ENCODE data around the gene EPB41L5. TPM values are rescaled to one million over a fixed set of nuclear protein-coding genes. Genes with fewer than 3 reads are reported as not detected.
"Not testable (repeated sequence)": the region's sequence is repeated elsewhere in the genome, so short reads cannot be mapped to it uniquely, and the experiment has no call there.

Gene EPB41L5
- total RNA-seq, 1 experiment from 2014 or later: 83.0 TPM

- Histone ChIP-seq H3K36me3 (ENCODE audit: control insufficient read depth, insufficient read depth, low read length) (no peaks in the 10 kb centered on the region), H3K4me1 (peaks cover 12% of the 10 kb centered on the region), H3K27me3 (replicated peaks; ENCODE audit: control insufficient read depth, insufficient read depth, low read length) (no peaks in the 10 kb centered on the region), H3K4me3 (ENCODE audit: low read depth, low read length) (no peak overlapping the region), H3K9me3 (no peaks in the 10 kb centered on the region)
- Mint-ChIP-seq H3K27ac (ENCODE audit: unreplicated experiment) (no peak overlapping the region), H3K4me1 (ENCODE audit: low read depth, unreplicated experiment) (no peaks in the 10 kb centered on the region), H3K4me3 (ENCODE audit: unreplicated experiment) (no peak overlapping the region), H3K27me3 (ENCODE audit: insufficient read depth, unreplicated experiment) (no peaks in the 10 kb centered on the region), H3K36me3 (ENCODE audit: insufficient read depth, unreplicated experiment) (peaks cover 5% of the 10 kb centered on the region), H3K9me3 (ENCODE audit: unreplicated experiment) (no peaks in the 10 kb centered on the region)
- ChIA-PET POLR2A (no interaction called here), CTCF (no interaction called here)
- BruUV-seq (replicated peaks): no TSS peak
- TF ChIP-seq CTCF (IDR thresholded peaks at IDR 0.05; ENCODE audit: insufficient read depth in 1 of 2, low read depth in 1 of 2, low read length in 1 of 2, severe bottlenecking in 1 of 2, unreplicated experiment in 1 of 2): no peak
- intact Hi-C loops (cut with micrococcal nuclease; ENCODE audit: unreplicated experiment): no loop called here
- no peak for DNase-seq
These were observed 29.8 kb upstream of the EPB41L5 start for GRCh38 chr2:119983108-119983507.

DNA sequence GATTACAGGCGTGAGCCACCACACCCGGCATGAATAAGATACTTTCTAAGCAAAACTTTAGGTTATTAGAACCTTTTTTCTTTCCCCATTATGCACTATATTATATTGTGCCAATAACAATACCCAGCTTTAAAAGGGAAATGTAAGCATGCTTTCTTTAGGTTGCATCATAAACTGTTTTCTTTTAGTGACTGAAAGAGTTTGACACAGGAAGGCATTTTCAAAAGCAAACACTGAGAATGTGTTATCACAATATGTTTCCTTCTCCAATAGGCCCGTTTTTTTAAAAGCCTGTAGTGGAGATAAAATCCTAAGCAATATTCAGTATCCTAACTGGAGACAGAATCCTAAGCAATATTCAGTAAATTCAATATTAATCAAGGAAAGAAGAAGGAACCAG is 16.7 kb upstream of the EPB41L5 start:
- H3K9me3 ChIP-seq: no peaks in the 10 kb centered on the region
- no peak for TF ChIP-seq CTCF (IDR thresholded peaks at IDR 0.05; ENCODE audit: insufficient read depth in 1 of 2, low read depth in 1 of 2, low read length in 1 of 2, severe bottlenecking in 1 of 2, unreplicated experiment in 1 of 2)
- H3K27me3 ChIP-seq (replicated peaks; ENCODE audit: control insufficient read depth, insufficient read depth, low read length): no peaks in the 10 kb centered on the region
- ChIA-PET CTCF (no interaction called here), POLR2A (interaction anchor here (1.0 kb wide), 1 partner anchor 17 kb away, joined by 6 read pairs; the partner anchor contains the start of gene EPB41L5)
- peaks cover 2% of the 10 kb centered on the region for H3K36me3 Mint-ChIP-seq (ENCODE audit: insufficient read depth, unreplicated experiment)
- no peaks in the 10 kb centered on the region for H3K36me3 ChIP-seq (ENCODE audit: control insufficient read depth, insufficient read depth, low read length)
- intact Hi-C loops (cut with micrococcal nuclease; ENCODE audit: unreplicated experiment): no loop called here
- H3K27ac Mint-ChIP-seq (ENCODE audit: unreplicated experiment): no peak overlapping the region
- BruUV-seq (replicated peaks): no TSS peak
- no peak for DNase-seq
- no peak overlapping the region for H3K4me3 Mint-ChIP-seq (ENCODE audit: unreplicated experiment)
- H3K4me1 Mint-ChIP-seq (ENCODE audit: low read depth, unreplicated experiment): peaks cover 3% of the 10 kb centered on the region
- no peaks in the 10 kb centered on the region for H3K27me3 Mint-ChIP-seq (ENCODE audit: insufficient read depth, unreplicated experiment)
- no peak overlapping the region for H3K4me3 ChIP-seq (ENCODE audit: low read depth, low read length)
- H3K9me3 Mint-ChIP-seq (ENCODE audit: unreplicated experiment): no peaks in the 10 kb centered on the region
- H3K4me1 ChIP-seq: no peaks in the 10 kb centered on the region

GRCh38 chr2:119996896-119997891 is 15.7 kb upstream of the EPB41L5 start:
- H3K4me1 ChIP-seq; DNase-seq; intact Hi-C loops (cut with micrococcal nuclease; ENCODE audit: unreplicated experiment); H3K36me3 ChIP-seq (ENCODE audit: control insufficient read depth, insufficient read depth, low read length); H3K27me3 Mint-ChIP-seq (ENCODE audit: insufficient read depth, unreplicated experiment); H3K9me3 ChIP-seq; POLR2A ChIA-PET; H3K27me3 ChIP-seq (replicated peaks; ENCODE audit: control insufficient read depth, insufficient read depth, low read length); H3K36me3 Mint-ChIP-seq (ENCODE audit: insufficient read depth, unreplicated experiment); H3K9me3 Mint-ChIP-seq (ENCODE audit: unreplicated experiment); BruUV-seq (replicated peaks); H3K4me1 Mint-ChIP-seq (ENCODE audit: low read depth, unreplicated experiment); H3K4me3 Mint-ChIP-seq (ENCODE audit: unreplicated experiment); CTCF ChIA-PET; H3K27ac Mint-ChIP-seq (ENCODE audit: unreplicated experiment); H3K4me3 ChIP-seq (ENCODE audit: low read depth, low read length): not testable (repeated sequence)
